HG03432 (cell line): Measurements from ENCODE around the gene MUCL3.
"Not testable (repeated sequence)": the region's sequence is repeated elsewhere in the genome, so short reads cannot be mapped to it uniquely, and the experiment has no call there.

Source experiments
- ATAC-seq: cut with Tn5 transposase; IDR thresholded peaks from one replicate; pipeline ENCODE4 v1.9.1; 2021; ENCODE audit warnings: mild to moderate bottlenecking, moderate library complexity; ENCODE audit not compliant: unreplicated experiment

Gene MUCL3

DNA sequence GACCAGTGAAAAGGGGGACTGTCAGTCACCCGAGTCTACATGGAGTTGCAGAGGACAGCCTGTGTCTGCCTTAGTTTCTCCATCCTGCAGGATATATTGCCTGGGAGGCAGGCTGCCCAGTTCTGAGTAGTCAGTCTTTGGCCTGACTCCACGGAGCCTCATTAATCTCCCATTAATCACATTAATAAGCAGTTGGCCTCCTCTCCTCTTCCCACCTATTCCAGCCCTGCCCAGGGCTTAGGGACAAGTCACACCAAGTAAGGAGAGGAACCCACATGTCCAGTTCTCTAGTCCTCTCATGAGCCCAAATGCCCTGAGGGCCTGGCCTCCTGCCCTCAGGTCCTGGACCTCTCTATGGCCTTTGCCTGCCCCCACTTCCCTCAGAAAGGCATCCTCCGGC lies 1.3 kb upstream of the MUCL3 start:
- no peak for ATAC-seq

DNA sequence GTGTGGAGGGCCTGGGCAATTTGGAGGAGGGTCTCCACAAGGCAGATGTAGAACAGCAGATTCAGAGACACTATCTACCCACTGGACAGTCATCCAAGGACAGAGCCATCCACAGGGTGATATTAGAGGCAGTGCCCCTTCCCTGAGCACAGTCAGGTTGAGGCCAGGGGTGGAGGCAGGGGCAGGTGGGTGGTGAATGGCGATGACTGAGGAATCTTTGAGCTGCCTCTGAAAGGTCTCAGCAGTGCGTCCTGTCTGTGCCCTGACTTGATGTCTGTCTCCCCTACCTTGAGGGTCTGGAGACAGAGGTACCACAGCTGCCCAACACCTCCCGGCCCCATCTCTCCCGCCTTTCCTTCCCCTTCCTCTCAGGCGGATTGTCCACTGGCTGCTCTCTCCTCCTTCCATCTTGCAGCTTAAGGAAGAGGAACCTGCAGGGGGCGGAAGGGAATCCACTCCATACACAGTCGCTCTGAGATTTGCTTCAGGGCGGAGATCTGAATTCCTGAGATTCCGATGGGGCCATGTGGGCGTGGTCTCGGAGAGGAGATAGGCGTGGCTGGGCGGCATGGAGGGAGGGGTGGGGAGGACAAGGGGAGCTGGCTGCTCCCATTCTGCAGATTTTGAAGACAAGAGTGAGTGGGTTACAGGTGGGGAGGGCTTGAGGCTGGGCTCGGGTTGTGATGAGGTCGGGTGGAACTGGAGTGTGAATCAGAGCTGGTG lies 1.7 kb downstream of the MUCL3 start:
- no peak for ATAC-seq

DNA sequence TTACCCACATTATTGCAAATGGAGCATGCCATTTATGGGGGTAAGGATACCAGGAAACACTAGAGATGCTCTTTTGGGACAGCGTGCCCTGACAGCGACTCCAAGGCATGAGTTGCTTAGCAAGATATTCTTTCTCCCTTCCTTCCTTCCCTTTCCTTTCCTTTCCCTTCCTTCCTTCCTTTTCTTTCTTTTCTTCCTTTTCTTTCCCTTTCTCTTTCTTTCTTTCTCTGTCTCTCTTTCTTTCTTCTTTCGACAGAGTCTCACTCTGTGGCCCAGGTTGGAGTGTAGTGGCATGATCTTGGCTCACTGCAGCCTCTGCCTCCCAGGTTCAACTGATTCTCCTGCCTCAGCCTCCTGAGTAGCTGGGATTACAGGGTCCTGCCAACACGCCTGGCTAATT lies 3.3 kb downstream of the MUCL3 start:
- ATAC-seq = no peak

DNA sequence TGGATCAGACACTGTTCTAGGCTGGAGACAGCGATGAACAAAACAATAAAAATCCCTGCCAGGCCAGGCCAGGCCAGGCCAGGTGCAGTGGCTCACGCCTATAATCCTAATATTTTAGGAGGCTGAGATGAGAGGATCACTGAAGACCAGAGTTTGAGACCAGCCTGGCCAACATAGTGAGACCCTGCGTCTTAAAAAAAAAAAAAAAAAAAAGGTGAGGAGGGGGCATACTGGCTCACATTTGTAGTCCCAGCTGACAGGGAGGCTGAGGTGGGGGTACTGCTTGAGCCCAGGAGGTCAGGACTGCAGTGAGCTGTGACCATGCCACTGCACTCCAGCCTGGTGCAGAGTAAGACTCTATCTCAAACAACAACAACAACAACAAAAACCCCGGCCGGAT lies 4.5 kb downstream of the MUCL3 start:
- no peak for ATAC-seq

DNA sequence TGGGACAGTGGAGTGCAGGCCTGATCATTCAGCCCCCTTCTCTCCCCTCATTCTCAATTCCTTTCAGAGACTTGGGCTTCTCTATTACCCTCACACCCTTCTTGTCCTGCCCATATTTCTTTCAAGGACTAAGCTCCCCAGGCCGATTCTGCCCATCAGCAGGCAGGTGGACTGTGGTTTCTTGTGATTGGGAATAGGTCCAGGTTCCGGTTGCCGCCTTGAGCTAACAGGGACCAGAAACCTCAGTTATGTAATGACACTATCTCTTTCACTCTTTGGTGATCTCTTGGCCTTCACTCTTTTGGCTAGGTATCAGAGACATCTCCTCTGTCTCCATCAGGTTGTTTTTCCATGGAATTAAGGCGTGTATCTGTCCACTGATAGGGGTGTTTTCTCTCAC lies 6.5 kb downstream of the MUCL3 start:
- ATAC-seq = no peak

DNA sequence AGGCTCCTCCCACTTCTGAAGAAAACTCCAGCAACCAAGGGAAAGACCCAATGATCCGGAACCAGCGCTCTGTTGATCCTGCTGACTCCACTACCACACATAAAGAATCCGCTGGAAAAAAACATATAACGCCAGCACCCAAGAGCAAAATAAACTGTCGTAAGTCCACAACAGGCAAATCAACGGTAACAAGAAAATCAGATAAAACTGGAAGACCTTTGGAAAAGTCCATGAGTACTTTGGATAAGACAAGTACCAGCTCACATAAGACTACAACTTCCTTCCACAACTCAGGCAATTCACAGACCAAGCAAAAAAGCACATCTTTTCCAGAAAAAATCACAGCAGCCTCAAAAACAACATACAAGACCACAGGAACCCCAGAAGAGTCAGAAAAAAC lies 8.0 kb downstream of the MUCL3 start:
- ATAC-seq = no peak

DNA sequence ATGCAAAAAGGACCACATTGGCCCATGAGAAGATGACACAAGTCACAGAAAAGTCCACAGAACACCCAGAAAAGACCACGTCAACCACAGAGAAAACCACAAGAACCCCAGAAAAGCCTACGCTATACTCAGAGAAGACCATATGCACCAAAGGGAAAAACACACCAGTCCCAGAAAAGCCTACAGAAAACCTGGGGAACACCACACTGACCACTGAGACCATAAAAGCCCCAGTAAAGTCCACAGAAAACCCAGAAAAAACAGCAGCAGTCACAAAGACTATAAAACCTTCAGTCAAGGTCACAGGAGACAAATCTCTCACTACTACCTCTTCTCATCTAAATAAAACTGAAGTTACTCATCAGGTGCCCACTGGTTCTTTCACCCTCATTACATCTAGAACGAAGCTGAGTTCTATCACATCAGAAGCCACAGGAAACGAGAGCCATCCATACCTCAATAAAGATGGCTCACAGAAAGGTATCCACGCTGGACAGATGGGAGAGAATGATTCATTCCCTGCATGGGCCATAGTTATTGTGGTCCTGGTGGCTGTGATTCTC lies 11.2 kb downstream of the MUCL3 start:
- ATAC-seq = no peak

DNA sequence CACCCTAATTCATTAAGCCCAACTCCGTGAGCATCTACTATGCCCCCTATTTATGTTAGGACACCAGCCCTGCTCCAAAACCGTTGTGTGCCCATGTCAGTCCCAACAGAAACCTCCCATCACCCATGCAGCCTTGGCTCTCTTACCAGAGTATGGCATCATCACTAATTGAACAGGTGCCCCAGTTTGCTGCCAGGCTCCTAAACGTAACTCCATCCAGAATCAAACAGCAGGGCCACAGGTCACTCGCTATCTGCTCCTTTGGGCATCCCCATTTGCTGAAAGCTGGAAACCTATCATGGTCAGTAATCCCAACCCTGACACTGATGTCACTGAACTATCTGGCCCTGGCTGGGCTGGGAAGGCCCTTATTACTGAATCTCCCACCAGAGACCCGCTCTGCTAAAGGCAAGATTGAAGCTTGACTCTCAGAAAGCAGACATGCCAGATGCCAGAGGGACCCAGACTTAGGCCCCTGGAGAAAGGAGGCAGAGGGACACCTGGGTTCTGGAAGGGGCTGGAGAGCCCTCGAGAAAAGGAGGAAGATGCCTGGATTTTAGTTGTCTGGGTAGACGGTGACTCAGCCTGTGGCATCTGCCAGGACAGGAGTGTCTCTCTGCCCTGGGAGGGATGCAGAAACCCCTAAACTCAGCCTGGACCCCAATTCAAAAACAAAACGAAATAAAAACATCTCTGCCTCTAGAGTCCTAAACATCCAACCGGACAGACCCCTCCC lies 14.0 kb downstream of the MUCL3 start:
- no peak for ATAC-seq

DNA sequence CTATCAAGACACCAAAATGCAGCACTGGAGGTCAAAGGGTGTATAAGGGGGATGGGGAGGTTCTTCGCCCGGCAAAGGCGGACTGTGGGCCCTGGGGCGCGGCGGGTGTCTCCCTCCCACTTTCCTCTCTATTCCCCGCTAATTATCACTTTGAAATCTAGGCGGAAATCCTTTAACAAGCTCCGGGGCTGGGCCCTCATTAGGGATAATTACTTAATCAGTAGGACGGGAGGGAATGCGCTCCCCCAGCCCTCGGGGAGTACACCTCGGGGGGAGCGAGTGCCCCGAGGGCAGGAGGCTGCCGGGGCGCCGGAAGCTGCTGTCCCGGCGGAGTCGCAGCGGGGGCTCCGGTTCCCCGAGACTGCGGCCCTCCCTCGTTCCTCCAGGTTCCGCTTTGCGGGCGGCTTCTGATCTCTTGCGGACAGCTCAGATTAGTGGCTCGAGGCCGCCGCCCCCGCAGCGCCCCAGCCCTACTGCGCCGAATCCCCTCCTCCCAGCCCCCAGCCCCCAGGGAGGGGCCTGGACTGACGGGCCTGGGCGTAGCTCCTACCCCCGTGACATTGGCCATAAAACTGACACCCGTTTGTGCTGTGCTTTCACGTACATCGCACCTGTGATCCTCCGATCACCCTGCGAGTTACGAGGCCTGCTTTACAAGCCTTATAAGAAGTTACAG lies 14.7 kb downstream of the MUCL3 start:
- peak; percentile 58 for ATAC-seq

DNA sequence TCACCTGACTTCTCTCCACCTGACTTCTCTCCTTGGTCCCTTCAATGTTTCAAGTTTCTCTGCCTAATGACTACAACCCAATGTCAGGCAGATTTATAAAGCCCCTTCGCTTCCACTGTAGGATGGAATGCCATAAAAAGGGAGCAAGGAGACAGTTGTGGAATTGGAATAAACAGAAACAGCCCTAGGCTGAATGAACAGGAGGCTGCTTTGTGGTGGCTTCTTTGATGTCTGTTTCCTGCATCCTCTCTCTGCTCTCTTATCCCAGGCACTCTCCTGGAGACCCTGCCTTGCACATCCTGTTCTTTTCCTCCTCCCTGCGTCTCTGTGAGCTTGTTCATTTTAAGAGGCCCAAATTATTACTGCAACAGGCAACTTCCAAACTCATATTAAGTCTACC lies 16.9 kb downstream of the MUCL3 start:
- no peak for ATAC-seq

DNA sequence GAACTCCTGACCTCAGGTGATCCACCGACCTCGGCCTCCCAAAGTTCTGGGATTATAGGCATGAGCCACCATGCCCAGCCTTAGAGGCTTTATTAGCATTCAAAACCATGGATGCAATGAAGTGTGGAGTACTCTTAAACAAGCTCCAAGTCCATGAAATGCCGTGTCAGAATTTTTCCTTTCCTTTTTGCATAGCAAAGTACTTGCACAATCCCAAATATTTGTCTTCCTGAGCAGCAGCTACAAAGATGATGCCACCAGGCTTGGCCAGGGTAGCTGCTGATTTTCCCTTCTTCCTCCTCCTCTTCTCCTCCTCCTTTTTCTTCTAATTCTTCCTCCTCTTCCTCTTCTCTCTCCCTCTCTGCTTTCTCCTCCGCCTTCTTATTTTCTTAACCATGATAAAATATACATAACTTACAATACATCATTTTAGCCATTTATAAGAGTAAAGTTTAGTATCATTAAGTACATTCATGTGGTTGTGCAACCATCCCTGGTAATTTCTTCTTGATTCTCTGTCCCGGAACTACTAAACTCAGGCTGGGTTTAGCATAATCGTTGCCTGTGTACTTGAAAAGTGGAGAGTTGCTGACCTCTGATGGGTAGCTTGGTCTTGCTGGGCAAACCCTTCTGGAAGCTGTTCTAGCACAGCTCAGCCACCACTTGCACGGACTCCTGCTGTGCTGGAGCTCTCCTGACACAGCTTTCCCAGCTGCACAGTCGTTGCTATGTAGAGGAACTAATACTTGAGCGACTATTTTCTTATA lies 20.3 kb downstream of the MUCL3 start:
- no peak for ATAC-seq

DNA sequence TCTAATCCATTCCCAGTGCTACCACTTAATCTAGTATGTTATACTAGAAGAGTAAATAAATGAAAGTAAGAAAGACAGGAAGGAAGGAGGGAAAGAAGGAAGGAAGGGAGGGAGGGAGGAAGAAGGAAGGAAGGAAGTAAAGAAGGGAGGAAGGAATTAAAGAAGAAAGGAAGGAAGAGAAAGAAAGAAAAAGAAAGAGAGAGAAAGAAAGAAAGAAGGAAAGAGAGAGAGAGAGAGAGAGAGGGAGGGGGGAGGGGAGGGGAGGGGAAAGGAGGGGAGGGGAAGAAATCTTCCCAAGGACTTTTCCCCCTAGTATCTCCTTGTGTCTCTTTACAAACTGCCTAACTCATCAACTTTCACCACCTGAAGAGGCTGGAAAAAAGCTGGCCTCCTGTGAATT lies 21.9 kb downstream of the MUCL3 start:
- no peak for ATAC-seq

DNA sequence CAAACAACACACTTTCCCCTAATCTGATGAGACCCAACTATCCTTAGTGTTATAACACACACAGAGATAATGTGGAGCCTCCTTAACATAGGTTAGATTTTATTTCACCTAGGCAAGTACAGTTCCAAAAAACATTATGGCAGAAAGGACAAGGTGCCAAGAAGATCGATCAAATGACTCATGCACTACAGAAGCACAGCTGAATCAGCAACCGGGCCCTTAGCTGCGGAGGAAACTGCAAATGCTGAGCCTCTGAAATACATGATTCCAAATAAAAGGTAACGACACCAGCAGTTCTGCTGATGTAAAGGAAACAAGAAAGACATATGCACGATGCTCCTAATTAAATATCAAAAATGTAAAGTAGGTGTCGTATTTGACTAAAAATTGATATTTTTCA lies 22.9 kb downstream of the MUCL3 start:
- no peak for ATAC-seq

DNA sequence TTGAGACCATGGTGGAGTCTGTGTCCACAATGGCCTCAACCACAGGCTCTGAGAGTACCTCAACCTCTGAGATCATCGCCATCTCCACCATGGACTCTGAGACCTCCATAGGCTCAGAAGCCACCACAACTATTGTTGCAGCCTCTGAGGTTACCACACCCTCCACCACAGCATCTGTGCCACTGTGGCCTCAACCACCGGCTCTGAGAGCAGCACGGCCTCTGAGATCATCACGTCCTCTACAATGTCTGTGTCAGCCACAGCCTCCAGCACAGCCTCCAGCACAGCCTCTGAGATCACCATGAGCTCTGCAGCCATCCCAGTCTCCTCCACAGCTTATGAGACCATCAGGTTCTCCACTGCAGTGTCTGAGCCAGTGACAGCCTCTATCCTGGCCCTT lies 23.3 kb downstream of the MUCL3 start:
- no peak for ATAC-seq

DNA sequence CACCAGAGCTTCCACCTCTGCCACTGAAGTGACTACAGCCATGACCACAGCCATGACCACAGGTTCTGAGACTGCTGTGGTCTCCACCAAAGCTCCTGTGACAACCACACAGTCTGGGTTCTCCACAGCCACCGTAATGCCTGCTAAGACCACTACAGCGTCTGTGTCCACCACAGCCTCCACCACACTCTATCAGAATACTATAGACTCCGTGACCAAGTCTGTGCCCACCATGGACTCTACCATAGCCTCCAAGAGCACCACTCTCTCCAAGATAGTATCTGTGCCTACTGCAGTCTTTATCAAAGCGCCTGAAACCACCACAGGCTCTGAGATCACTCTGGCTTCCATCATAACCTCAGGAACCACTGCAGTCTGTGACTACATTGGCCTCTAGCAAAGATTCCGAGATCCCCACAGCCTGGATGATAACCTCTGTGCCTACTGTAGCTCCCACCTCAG lies 24.4 kb downstream of the MUCL3 start:
- ATAC-seq = no peak

DNA sequence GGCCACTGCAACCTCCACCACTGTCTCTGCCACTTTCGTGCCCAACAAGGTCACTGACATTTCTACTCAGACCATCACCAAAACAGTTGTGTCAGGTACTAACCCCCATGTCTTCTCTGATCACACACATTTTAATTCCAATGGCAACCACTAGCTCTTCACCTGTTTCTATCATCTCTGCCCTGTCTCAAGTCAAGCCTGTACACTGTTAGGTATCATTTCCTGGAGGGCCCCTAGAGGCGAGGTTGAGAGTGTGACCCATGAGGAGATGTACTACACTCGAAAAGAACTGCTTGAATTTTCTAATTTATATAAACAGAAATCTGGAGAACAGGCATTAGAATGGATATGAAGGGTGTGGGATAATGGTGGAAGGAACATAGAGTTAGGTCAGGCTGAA lies 25.4 kb downstream of the MUCL3 start:
- ATAC-seq = no peak

DNA sequence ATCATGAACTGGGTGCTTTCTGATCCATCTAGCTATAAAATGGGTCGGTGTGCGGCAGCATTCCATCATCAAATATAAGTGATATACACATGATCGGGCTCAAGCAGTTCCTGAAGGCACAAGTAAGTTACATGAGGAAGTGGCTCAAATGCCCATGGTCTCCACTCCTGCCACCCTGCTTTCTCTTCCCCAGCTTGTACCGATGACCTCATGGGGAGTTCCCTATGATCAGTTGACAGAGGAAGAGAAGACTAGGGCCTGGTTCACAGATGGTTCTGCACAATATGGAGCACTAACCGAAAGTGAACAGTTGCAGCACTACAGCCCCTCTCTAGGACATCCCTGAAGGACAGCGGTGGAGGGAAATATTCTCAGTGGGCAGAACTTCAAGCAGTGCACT lies 28.4 kb downstream of the MUCL3 start:
- not testable (repeated sequence) for ATAC-seq

DNA sequence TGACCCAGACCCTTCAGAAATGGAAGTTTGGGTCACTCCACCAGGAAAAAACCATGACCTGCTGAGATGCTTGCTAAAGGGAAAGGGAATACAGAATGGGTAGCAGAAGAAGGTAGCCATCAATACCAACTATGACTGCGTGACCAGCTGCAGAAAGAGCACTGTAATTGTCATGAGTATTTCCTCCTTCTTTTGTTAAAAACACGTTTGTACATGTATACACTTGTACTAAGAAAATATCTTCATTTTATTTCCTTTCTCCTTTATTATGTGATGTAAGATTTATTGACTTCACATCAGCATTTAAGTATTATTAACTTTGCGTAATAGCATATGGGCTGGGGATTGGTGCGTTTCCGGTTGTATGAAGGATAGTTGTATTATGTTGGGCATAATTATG lies 30.2 kb downstream of the MUCL3 start:
- ATAC-seq = no peak

DNA sequence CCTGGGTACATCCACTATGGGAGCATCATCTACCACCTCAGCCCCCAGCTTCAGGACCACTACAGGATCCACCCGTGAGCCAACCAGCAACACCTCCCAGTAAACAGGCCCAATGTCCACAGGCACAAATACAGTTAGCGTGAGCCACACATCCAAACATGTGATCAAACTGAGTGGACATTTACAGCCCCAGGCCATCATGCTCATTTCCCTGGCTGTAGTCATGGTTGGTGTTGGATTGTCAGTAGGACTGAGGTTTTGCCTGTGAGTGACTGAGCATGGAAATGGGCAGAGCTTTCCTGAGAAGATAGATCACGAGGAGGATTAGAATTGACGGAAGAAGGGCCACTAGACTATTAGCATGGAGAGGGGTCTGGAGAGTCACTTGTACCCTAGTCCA lies 32.0 kb downstream of the MUCL3 start:
- ATAC-seq = no peak

DNA sequence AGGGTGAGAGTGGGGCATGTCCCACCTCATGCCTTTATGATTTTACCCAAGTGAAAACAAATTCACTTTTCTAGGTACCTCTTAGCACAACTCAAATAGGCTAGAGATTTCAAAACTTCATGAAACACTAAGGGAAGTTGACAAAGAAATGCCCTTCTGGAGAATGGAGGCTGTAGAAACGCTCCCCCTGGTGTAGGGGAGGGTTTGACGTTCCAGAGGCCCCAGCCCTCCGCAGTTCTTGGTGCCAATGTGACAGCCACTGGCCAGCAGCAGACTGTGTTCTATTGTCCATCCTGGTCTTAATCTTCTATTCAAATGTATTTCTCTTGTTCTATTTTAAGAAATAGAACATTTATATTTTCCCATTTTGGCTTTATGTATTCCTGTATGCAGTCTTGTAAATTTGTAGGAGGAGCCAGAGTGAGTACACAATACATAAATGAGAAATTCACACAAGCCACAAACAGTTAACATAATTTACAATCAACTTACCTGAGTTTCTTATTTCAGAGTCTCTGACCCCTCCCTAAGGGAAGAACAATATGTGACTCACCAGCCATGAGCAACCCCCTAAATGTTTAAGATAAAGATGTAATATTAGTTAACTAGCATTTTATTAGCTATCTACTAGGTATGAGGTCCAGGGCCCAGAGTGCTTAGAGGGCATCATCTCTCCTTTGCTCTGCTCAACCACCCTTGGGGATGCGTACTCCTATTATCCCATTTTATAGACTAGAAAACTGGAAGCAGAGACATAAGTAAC lies 33.9 kb downstream of the MUCL3 start:
- no peak for ATAC-seq
